ENCODE measurements around the gene HIVEP3.

The HIVEP3 gene

DNA sequence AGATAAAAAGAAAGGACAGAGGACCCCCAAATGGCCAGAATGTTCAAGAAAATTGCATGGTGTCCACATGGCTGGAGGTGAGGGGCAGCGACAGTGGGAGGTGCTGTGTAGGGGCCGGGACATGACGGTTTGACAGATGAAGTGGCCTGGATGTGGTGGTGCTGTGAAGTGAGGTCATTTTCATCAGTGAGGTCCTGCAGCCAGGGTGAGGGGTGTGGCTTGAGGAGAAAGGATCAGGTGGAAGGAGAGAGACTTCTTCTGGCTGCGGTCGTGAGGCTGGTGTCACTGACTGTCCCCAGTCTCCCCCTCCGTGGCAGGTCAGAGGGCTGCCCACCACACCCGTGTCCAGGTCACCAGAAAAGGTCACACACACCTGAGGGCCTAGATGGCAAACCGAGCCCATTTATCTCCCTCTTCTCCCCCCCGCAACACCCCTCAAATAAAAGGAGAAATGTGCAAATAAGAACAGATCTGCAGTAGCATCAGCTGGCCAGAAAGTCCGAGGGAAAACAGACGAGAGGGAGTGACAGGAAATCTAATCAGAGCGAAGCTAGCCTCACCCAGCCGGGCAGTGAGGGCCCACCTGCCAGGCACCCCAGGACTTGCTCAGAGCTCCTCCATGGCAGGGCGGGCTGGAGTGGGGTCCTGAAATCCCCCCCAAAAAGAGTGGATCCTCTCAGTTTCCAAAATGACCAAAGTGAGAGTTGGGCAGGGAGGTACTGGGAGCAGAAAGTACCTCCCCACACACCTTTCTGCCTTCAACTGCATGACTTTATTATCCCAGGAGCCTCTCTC is 285.7 kb downstream of the HIVEP3 start:
- H3K4me3 ChIP-seq, result no peak overlapping the region
- H3K27ac ChIP-seq, result no peak overlapping the region
- TF ChIP-seq, protein P1, sequence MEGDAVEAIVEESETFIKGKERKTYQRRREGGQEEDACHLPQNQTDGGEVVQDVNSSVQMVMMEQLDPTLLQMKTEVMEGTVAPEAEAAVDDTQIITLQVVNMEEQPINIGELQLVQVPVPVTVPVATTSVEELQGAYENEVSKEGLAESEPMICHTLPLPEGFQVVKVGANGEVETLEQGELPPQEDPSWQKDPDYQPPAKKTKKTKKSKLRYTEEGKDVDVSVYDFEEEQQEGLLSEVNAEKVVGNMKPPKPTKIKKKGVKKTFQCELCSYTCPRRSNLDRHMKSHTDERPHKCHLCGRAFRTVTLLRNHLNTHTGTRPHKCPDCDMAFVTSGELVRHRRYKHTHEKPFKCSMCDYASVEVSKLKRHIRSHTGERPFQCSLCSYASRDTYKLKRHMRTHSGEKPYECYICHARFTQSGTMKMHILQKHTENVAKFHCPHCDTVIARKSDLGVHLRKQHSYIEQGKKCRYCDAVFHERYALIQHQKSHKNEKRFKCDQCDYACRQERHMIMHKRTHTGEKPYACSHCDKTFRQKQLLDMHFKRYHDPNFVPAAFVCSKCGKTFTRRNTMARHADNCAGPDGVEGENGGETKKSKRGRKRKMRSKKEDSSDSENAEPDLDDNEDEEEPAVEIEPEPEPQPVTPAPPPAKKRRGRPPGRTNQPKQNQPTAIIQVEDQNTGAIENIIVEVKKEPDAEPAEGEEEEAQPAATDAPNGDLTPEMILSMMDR (IDR thresholded peaks at IDR 0.05), result no peak
- peak; percentile 43 for DNase-seq (ENCODE audit: low spot score)

DNA sequence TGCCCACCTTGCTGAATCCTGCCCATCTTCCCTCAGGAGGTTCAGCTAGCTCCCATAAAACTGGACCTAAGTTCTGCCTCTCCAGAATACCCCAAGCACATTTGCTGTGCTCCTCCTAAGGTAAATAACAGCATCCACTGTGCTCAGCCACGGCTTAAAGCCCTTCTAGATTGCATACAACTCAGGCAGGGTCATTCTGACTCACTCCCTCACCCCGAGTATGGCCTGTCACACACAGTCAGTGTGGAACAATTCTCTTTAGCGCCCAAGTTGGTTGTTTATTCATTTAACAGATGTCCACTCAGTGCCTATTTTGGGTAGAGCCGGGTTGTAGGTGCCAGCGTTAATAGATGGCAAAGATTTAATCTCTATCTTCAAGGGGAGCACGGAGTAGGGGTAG is 286.8 kb downstream of the HIVEP3 start:
- TF ChIP-seq, protein P1 (IDR thresholded peaks at IDR 0.05), result no peak
- no peak for DNase-seq (ENCODE audit: low spot score)
- Histone ChIP-seq H3K27ac (no peak overlapping the region), H3K4me3 (no peak overlapping the region)

DNA sequence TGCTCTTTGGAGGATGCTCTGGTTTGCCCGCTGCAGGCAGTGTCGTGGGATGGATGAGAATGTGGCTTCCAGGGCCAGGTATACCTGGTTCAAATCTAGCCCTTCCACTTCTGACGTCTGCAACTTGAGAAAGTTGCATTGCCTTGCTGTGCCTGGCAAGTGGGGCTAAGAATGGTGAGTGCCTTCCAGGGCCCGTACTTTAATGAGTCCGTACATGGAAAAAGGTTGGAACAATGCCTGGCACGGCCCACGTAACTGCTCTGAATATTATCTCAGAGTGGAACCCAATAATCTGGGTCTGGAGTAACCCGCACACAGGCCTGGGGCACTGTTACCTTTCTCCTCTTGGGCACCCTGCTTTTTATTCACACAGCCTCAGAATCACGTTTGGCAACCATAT is 287.6 kb downstream of the HIVEP3 start:
- no peak overlapping the region for H3K4me3 ChIP-seq
- H3K27ac ChIP-seq, result no peak overlapping the region
- TF ChIP-seq, protein P1 (IDR thresholded peaks at IDR 0.05), result no peak
- DNase-seq (ENCODE audit: low spot score), result no peak

DNA sequence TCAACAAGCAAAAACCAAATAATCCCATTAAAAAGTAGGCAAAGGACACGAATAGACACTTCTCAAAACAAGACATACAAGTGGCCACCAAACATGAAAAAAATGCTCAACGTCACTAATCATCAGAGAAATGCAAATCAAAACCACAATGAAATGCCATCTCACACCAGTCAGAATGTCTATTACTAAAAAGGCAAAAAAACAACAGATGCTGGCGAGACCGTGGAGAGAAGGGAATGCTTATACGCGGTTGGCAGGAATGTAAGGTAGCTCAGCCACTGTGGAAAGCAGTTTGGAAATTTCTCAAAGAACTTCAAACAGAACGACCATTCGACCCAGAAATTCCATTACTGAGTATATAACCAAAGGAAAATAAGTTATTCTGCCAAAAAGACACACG is 289.2 kb downstream of the HIVEP3 start:
- Histone ChIP-seq H3K27ac (no peak overlapping the region), H3K4me3 (no peak overlapping the region)
- DNase-seq (ENCODE audit: low spot score), result no peak
- TF ChIP-seq, protein P1 (IDR thresholded peaks at IDR 0.05), result no peak

DNA sequence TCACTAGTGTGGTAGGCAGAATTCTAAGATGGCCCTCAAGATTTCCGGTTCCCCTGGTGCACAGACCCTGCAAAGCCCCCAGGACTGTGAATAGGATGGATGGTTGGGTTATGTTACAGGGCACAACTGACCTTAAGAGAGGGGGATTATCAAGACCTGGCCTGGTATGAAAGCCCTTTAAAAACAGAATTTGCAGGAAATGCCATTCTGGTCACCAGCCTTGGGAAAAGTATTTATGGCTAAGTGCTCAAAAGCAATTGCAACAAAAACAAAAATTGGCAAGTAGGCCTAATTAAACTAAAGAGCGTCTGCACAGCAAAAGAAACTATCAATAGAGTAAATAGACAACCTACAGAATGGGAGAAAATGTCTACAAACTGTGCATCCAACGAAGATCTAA is 289.6 kb downstream of the HIVEP3 start:
- no peak overlapping the region for H3K4me3 ChIP-seq
- DNase-seq (ENCODE audit: low spot score), result no peak
- H3K27ac ChIP-seq, result no peak overlapping the region
- TF ChIP-seq, protein P1 (IDR thresholded peaks at IDR 0.05), result no peak

DNA sequence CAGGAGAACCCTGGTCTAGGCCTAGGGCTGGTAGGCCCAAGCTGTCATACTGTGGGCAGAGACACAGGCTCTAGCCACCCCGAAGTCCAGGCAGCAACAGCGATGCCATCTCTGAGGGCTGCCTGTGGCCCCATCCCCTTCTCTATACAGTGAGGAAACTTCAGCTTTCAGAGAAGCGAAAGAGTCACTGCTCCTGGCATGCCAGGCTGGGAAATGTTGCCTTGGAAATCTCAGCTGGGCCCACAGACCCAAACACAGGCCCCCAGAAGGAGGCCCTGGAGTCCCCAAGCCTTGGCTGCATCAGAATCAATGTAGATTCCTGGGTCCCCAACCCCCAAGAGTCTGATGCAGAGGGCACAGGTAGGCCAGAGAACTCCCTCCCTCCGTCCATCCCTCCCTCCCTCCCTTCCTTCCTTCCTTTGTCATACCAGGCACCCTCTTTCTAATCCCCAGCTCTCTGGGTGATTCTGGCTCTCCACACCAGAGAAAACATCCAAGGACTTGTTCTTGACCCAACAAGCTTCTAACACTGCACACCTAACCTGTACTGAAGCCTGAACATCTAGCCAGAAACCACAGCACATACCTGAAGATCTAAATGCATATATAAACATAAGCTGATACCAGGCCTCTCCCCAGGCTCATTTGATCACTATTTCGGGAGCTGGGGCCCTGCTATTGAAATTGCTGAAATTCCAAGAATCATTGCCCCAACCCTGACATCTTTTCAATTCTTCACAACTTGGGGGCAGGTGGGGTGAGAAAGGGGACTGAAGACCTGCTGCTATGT is 291.0 kb downstream of the HIVEP3 start:
- no peak overlapping the region for H3K27ac ChIP-seq
- TF ChIP-seq, protein P1 (IDR thresholded peaks at IDR 0.05), result no peak
- H3K4me3 ChIP-seq, result no peak overlapping the region
- DNase-seq (ENCODE audit: low spot score), result no peak

Data from coronary artery (tissue), 2 donors.